DOHH2 (cell line): ENCODE results near the gene MOK.

Experiments used
- CTCF ChIP-seq: fragments of 200-600 bp; sonication (generic); IDR thresholded peaks from one replicate; pipeline ENCODE4 v1.5.1; 2014; ENCODE audit warnings: antibody characterized with exemption, mild to moderate bottlenecking, low read depth, low read length; ENCODE audit not compliant: poor library complexity, severe bottlenecking
- EZH2phosphoT487 ChIP-seq: fragments of 200-600 bp; sonication (generic); IDR thresholded peaks from 2 replicates; pipeline ENCODE4 v1.6.1; 2017; ENCODE audit warnings: borderline replicate concordance, mild to moderate bottlenecking, antibody characterized with exemption, low read length, moderate library complexity, mixed read lengths

- TF ChIP-seq CTCF (no peak), EZH2phosphoT487 (no peak)
These were observed 109.5 kb downstream of the MOK start for GRCh38 chr14:102195446-102195845.
